ENCODE results near the gene MED9.

- TF ChIP-seq, protein P1, sequence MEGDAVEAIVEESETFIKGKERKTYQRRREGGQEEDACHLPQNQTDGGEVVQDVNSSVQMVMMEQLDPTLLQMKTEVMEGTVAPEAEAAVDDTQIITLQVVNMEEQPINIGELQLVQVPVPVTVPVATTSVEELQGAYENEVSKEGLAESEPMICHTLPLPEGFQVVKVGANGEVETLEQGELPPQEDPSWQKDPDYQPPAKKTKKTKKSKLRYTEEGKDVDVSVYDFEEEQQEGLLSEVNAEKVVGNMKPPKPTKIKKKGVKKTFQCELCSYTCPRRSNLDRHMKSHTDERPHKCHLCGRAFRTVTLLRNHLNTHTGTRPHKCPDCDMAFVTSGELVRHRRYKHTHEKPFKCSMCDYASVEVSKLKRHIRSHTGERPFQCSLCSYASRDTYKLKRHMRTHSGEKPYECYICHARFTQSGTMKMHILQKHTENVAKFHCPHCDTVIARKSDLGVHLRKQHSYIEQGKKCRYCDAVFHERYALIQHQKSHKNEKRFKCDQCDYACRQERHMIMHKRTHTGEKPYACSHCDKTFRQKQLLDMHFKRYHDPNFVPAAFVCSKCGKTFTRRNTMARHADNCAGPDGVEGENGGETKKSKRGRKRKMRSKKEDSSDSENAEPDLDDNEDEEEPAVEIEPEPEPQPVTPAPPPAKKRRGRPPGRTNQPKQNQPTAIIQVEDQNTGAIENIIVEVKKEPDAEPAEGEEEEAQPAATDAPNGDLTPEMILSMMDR (IDR thresholded peaks at IDR 0.05), result no peak
- TF ChIP-seq POLR2A (IDR thresholded peaks at IDR 0.05), result no peak
Observed at GRCh38 chr17:17539591-17539990, 62.8 kb downstream of the MED9 start.
